ENCODE results near the gene STUB1. TPM values are rescaled to one million over a fixed set of nuclear protein-coding genes. Genes with fewer than 3 reads are reported as not detected.

STUB1 gene
- total and polyA plus RNA-seq, 3 donors from 2014 or later = 93.3 to 160 (median 126) TPM

DNA sequence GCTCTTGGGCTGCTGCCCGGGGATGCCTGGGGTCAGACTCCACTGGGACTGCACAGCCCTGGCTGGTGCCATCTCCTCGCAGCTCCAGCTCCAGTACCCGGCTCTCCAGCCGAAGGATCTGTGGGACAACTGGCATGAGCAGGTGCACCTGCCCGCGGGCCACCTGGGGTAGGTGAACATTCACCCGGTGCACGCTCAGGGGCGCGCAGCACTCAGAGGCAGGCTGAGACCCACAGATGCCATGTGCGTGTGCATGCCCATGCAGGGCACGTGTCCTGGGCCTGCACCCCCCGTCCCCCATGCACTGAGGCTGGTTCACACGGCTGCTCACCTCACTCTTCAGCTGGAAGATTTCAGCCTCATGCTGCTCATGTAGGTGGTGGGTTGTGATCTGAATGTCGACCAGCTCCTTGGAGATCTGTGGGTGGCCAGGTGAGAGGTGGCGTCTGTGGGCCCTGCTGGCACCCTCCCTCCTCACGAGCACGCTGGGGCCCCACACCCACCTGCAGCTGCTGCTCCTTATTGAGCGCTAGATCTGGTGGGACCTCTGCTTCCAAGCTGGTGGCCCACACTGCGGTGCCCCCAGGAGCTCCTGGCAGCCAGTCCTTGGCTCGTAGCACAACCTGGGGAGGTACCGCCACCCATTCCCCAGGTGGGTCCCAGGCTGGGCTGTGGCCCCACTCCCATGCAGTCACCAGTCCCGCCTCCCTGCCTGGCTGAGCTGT, 45.4 kb downstream of the STUB1 start:
- WGBS, 2 donors = 44 to 82% methylated on average over 5 to 23 of the region's 23 CpGs
- no peaks in the 10 kb centered on the region for H3K27me3 ChIP-seq
- H3K4me1 ChIP-seq = peaks cover 22% of the 10 kb centered on the region

GRCh38 chr16:726188-726437, 45.9 kb downstream of the STUB1 start:
- Histone ChIP-seq H3K9me3 (no peaks in the 10 kb centered on the region), H3K4me1 (peaks cover 22% of the 10 kb centered on the region), H3K27ac (no peak overlapping the region), H3K36me3 (ENCODE audit: low read depth, missing control alignments) (no peaks in the 10 kb centered on the region), H3K27me3 (no peaks in the 10 kb centered on the region), H3K4me3 (no peak overlapping the region)
- DNase-seq = no peak
- intact Hi-C loops (cut with DNase I; ENCODE audit: low total_unique reads) = no loop called here
- WGBS, 2 donors = 20 to 23% methylated on average over 4 to 9 of the region's 9 CpGs
- no peak for TF ChIP-seq POLR2A (IDR thresholded peaks at IDR 0.05)
- no peak for TF ChIP-seq CTCF (IDR thresholded peaks at IDR 0.05)

More for the DNA sequence above, 45.4 kb downstream of the STUB1 start:
- DNase-seq = no peak
- TF ChIP-seq CTCF (IDR thresholded peaks at IDR 0.05) (no peak), POLR2A (IDR thresholded peaks at IDR 0.05) (no peak)
- H3K27ac ChIP-seq = no peak overlapping the region
- no peaks in the 10 kb centered on the region for H3K36me3 ChIP-seq (ENCODE audit: low read depth, missing control alignments)
- H3K4me3 ChIP-seq = no peak overlapping the region
- H3K9me3 ChIP-seq = no peaks in the 10 kb centered on the region
- intact Hi-C loops (cut with DNase I; ENCODE audit: low total_unique reads) = no loop called here

DNA sequence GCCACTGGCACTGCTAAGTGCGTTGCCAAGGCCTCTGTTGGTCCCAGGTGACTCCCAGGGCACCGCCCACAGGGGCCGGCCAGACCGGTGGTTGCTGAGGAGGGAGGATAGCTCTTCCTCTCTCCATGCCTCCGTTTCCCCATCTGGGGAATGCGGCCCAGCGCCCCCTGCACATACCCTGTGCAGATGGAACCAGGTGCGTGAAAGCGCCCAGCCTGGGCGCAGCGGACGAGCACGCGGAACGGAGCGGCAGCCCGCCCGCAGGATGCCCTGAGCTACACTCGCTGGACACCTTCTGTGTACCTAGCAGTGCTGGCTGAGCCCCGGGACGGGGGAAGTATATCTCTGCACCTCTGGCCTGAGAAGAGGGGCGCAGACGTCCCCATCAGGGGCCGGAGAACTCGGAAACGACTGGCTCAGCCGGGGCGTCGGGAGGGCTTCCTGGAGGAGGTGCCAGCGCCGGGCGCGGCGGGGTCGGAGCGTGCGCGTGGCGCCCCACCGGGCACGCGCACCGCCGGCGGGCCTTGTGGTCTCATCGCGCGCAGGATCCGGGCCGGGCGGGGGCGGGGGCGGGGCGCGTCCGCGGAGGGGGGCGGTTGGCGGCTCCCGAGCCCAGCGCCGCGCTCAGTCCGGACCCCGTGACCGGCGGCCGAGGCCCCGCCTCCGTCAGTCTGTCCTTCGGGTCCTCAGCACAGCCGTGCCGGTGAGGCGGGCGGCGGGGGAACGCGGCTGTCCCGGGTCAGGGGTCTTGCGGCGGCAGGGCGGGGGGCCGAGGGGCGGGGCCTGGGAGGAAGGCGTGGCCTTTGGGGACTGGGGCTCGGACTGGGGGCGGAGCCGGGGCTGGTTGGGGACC, 46.5 kb downstream of the STUB1 start, which contains the start of the genes CCDC78 and HAGHL:
Gene CCDC78, minus strand, starts transcription at position 6 of the 853 bp plus-strand sequence. CDS start 76 bp downstream, outside the sequence.
Gene HAGHL, plus strand, starts transcription at position 669 of the 853 bp plus-strand sequence. CDS start 404 bp downstream, outside the sequence.
- Histone ChIP-seq H3K27me3 (no peaks in the 10 kb centered on the region), H3K9me3 (no peaks in the 10 kb centered on the region), H3K27ac (no peak within 1 kb of the TSS), H3K4me1 (peaks cover 19% of the 10 kb centered on the region), H3K4me3 (peak within 1 kb of the TSS; percentile 43 to 58), H3K36me3 (ENCODE audit: low read depth, missing control alignments) (no peaks in the 10 kb centered on the region)
- intact Hi-C loops (cut with DNase I; ENCODE audit: low total_unique reads) = no loop called here
- TF ChIP-seq CTCF (IDR thresholded peaks at IDR 0.05) (no peak), POLR2A (IDR thresholded peaks at IDR 0.05) (no peak)
- DNase-seq = peak; percentile 63
- whole genome bisulfite sequencing, 2 donors = 0 to 3% methylated on average over 2 to 49 of the region's 88 CpGs

DNA sequence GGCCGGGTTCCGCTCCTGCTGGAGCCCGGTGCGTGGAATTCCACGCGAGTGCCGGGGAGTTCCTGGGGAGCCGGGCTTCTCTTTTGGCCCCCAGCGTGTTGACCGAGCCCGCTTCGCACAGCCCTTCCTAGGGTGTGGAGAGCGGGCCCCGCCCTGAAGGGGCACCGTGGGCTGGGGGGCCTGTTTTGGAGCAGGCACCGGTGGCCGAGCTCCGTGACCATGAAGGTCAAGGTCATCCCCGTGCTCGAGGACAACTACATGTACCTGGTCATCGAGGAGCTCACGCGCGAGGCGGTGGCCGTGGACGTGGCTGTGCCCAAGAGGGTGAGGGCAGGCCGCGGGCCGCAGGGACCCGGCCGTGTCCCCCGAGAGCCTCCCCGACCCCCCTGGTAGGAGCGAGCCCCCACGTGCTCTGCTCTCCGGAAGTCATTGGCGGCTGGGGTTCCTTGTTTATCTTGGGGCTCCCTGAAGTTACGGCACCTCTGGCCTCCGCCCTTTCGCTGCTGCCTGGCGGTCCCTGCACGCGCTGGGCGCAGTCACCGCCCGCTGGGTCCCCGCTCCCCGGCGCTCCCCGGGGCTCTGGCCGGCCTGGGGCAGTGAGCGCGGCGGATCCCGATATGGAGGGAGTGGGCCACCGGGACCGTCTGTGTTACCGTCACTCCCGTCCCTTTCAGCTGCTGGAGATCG, 47.2 kb downstream of the STUB1 start:
- Histone ChIP-seq H3K27me3 (no peaks in the 10 kb centered on the region), H3K4me3 (peak overlapping the region; percentile 43 to 58), H3K9me3 (no peaks in the 10 kb centered on the region), H3K36me3 (ENCODE audit: low read depth, missing control alignments) (no peaks in the 10 kb centered on the region), H3K4me1 (peaks cover 16% of the 10 kb centered on the region), H3K27ac (no peak overlapping the region)
- no peak for TF ChIP-seq POLR2A (IDR thresholded peaks at IDR 0.05)
- TF ChIP-seq CTCF (IDR thresholded peaks at IDR 0.05) = no peak
- DNase-seq = no peak
- 1 to 3% methylated on average over 14 to 46 of the region's 61 CpGs for WGBS, 2 donors
- intact Hi-C loops (cut with DNase I; ENCODE audit: low total_unique reads) = no loop called here
